OCI-LY1 (cell line): Measurements from ENCODE around the gene CUL2.

ENCODE experiments used
- CTCF ChIP-seq: fragments of 200-600 bp; sonication (generic), shearing (Covaris generic); IDR thresholded peaks from 2 replicates; pipeline ENCODE4 v1.5.1; 2017; ENCODE audit warnings: mild to moderate bottlenecking, antibody characterized with exemption, low read length, moderate library complexity, mixed read lengths
- EZH2 ChIP-seq: fragments of 200-600 bp; sonication (generic), shearing (Covaris generic); IDR thresholded peaks from 2 replicates; pipeline ENCODE4 v1.8.0; 2017; ENCODE audit warnings: borderline replicate concordance, mixed run types, mild to moderate bottlenecking, antibody characterized with exemption, low read length, moderate library complexity, mixed read lengths

GRCh38 chr10:35132727-35133126 lies 42.6 kb upstream of the CUL2 start:
- TF ChIP-seq CTCF = no peak
- no peak for TF ChIP-seq EZH2
